K562 (cell line): ENCODE results near the gene ASIC3. TPM values are rescaled to one million over a fixed set of nuclear protein-coding genes. Genes with fewer than 3 reads are reported as not detected.

ENCODE experiments used
- CHD4 ChIP-seq: fragments of 200-600 bp; sonication (generic); IDR thresholded peaks from 3 replicates; pipeline ENCODE4 v1.6.1; 2012; ENCODE audit warnings: low read depth, mild to moderate bottlenecking, mixed read lengths, low read length, inconsistent platforms; ENCODE audit not compliant: insufficient read depth, insufficient replicate concordance, poor library complexity, severe bottlenecking
- EP400 ChIP-seq: fragments of 450-650 bp; IDR thresholded peaks from 2 replicates; pipeline ENCODE4 v1.6.1; 2017; ENCODE audit warnings: antibody characterized with exemption, mild to moderate bottlenecking, moderate library complexity
- HDAC1 ChIP-seq, 2 experiments: fragments of 450-650 bp; IDR thresholded peaks; 2 replicates each; pipeline ENCODE4 v1.6.1; 2016 to 2017; ENCODE audit warnings: inconsistent platforms in 1 of 2, mild to moderate bottlenecking in 1 of 2, moderate library complexity in 1 of 2
- HNRNPLL ChIP-seq: fragments of 200-400 bp; formaldehyde crosslinking; IDR thresholded peaks from 2 replicates; pipeline ENCODE4 v1.6.1; 2017; ENCODE audit warnings: low read length, low read depth, mild to moderate bottlenecking; ENCODE audit not compliant: poor library complexity, severe bottlenecking
- MBD2 ChIP-seq: sonication (generic); IDR thresholded peaks from 2 replicates; pipeline ENCODE4 v1.6.1; 2016; ENCODE audit warnings: low read depth, borderline replicate concordance
- MTA2 ChIP-seq: fragments of 450-650 bp; IDR thresholded peaks from 2 replicates; pipeline ENCODE4 v1.6.1; 2016; ENCODE audit warnings: low read depth
- NCOR1 ChIP-seq: fragments of 450-650 bp; IDR thresholded peaks from 2 replicates; pipeline ENCODE4 v1.6.1; 2016; ENCODE audit warnings: mild to moderate bottlenecking, moderate library complexity
- NR2C2 ChIP-seq, 2 experiments: fragments of 200-800 bp in 1 of 2; sonication (Bioruptor generic) in 1 of 2; sonication (generic) in 1 of 2; formaldehyde crosslinking in 1 of 2; IDR thresholded peaks; 2 replicates each; pipeline versions ENCODE4 v1.6.1 to v1.8.0; 2016 to 2022; ENCODE audit warnings: mild to moderate bottlenecking in 1 of 2, missing compliant biosample characterization in 1 of 2, missing genetic modification characterization in 1 of 2, missing genetic modification reagents in 1 of 2
- RB1 ChIP-seq: fragments of 450-650 bp; IDR thresholded peaks from 2 replicates; pipeline ENCODE4 v1.6.1; 2017; ENCODE audit warnings: low read depth, mild to moderate bottlenecking
- SAFB ChIP-seq: fragments of 200-400 bp; formaldehyde crosslinking; IDR thresholded peaks from 2 replicates; pipeline ENCODE4 v1.6.1; 2017; ENCODE audit warnings: low read depth, low read length, borderline replicate concordance
- SAFB2 ChIP-seq: fragments of 200-400 bp; formaldehyde crosslinking; IDR thresholded peaks from 2 replicates; pipeline ENCODE4 v1.6.1; 2018; ENCODE audit warnings: borderline replicate concordance, low read length, low read depth, moderate library complexity; ENCODE audit not compliant: severe bottlenecking
- U2AF2 ChIP-seq: fragments of 200-400 bp; formaldehyde crosslinking; optimal IDR thresholded peaks from 2 replicates; pipeline ENCODE3; 2017; ENCODE audit warnings: low read depth, mild to moderate bottlenecking, low read length
- YBX1 ChIP-seq: fragments of 450-650 bp; IDR thresholded peaks from 2 replicates; pipeline ENCODE4 v1.7.1; 2016; ENCODE audit warnings: mild to moderate bottlenecking
- ZNF12 ChIP-seq: sonication (generic); formaldehyde crosslinking; IDR thresholded peaks from 2 replicates; pipeline ENCODE4 v1.4.0; 2020; ENCODE audit warnings: mild to moderate bottlenecking, missing genetic modification reagents
- ZNF778 ChIP-seq: fragments of 450-650 bp; formaldehyde crosslinking; IDR thresholded peaks from 2 replicates; pipeline ENCODE4 v1.4.0; 2020; ENCODE audit warnings: mild to moderate bottlenecking, moderate library complexity
- ZNF785 ChIP-seq: fragments of 250-450 bp; sonication (Bioruptor Pico); IDR thresholded peaks from 2 replicates; pipeline ENCODE4 v1.4.0; 2020; ENCODE audit warnings: mild to moderate bottlenecking
- polyA plus RNA-seq, 8 experiments: library from polyadenylated mRNA; depleted of rRNA in 4 of 8; stranded (reverse) in 5 of 8; unstranded in 3 of 8; fragments of >200 nt; fragmentation: Nextera tagmentation in 2 of 8; fragmentation: Illumina TruSeq in 1 of 8; extraction: Ambion mirVana in 2 of 8; extraction: Trizol in 1 of 8; gene quantifications; 2 replicates each; pipeline versions ENCODE4 v1.2.1 to v1.2.3, GENCODE V29; 2011 to 2014; ENCODE audit warnings: inconsistent platforms in 1 of 8, missing spikeins in 1 of 8
- total RNA-seq, 7 experiments: library from RNA; depleted of rRNA in 6 of 7; stranded (reverse); fragments of >200 nt in 6 of 7; fragmentation: Illumina TruSeq in 2 of 7; extraction: Trizol in 2 of 7; gene quantifications; 2 replicates each; pipeline versions ENCODE4 v1.2.1 to v1.2.3, GENCODE V29; 2011 to 2021; ENCODE audit warnings: low replicate concordance in 1 of 7
- TF ChIP-seq, protein P1 (sequence below): IDR thresholded peaks from 2 replicates; pipeline ENCODE4 v1.6.1; 2011; ENCODE audit not compliant: insufficient read length; ENCODE audit errors: extremely low read depth
- TF ChIP-seq, protein P2 (sequence below): fragments of 450-650 bp; IDR thresholded peaks from one replicate; pipeline ENCODE4 v1.6.1; 2018; ENCODE audit warnings: mild to moderate bottlenecking, moderate library complexity; ENCODE audit not compliant: partially characterized antibody
- TF ChIP-seq, protein P3 (sequence below): fragments of 450-650 bp; formaldehyde crosslinking; IDR thresholded peaks from 2 replicates; pipeline ENCODE4 v1.4.0; 2022; ENCODE audit warnings: missing genetic modification characterization
- TF ChIP-seq, protein P4 (sequence below): fragments of 450-650 bp; IDR thresholded peaks from 2 replicates; pipeline ENCODE4 v1.6.1; 2018; ENCODE audit not compliant: partially characterized antibody

Gene ASIC3
- total and polyA plus RNA-seq, 9 of the 15 experiments (the other 6 are each of a cell fraction or from before 2014, with no cell fraction given): 0.11 to 5.0 (median 0.87) TPM

DNA sequence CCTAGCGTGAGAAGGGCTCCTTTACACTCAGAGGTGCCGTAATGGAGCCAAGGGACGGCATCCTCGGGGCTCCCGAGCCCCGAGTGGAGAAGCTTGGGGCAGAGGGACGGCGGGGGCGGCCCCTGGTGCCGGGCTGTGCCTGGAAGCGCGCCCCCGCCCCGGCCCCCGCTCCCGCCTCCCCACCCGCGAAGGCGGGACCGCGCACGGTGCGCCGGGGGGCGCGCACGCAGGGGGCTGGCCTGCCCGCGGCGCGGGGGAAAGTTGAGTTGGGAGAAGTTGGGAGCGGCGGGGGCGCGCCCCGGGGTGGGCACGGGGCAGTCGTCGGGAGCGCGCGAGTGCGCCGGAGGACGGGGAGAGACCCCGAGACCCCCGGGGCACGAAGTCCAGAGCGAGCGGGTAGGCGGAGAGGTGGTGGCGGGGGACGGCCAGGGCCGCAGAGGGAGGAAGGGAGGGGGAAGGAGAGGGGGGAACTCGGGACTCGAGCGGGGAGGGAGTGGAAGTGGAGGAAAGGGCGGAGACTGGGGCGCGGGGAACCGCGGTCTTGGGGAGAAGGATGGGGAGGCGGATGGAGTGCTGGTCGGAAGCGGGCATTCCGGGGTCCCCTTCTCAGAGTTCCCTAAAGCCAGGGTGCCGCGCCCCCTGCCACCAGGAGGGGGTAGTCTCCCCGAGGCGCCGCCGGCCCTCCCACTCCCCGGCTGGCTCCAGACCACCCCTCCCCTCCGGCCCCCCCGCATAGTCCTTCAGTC, 11.2 kb downstream of the ASIC3 start, which contains the start of gene SLC4A2 (continued):
- TF ChIP-seq, protein P1, sequence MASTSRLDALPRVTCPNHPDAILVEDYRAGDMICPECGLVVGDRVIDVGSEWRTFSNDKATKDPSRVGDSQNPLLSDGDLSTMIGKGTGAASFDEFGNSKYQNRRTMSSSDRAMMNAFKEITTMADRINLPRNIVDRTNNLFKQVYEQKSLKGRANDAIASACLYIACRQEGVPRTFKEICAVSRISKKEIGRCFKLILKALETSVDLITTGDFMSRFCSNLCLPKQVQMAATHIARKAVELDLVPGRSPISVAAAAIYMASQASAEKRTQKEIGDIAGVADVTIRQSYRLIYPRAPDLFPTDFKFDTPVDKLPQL: no peak
- peak in 1 of 2 experiments; percentile 81; a peak in 2 of 4 replicates for TF ChIP-seq HDAC1 (IDR thresholded peaks at IDR 0.05)
- TF ChIP-seq, protein P2, sequence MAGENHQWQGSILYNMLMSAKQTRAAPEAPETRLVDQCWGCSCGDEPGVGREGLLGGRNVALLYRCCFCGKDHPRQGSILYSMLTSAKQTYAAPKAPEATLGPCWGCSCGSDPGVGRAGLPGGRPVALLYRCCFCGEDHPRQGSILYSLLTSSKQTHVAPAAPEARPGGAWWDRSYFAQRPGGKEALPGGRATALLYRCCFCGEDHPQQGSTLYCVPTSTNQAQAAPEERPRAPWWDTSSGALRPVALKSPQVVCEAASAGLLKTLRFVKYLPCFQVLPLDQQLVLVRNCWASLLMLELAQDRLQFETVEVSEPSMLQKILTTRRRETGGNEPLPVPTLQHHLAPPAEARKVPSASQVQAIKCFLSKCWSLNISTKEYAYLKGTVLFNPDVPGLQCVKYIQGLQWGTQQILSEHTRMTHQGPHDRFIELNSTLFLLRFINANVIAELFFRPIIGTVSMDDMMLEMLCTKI: no peak
- TF ChIP-seq NCOR1: no peak
- no peak for TF ChIP-seq ZNF12 (CRISPR knock-in tag)
- TF ChIP-seq RB1: peak; percentile 86
- TF ChIP-seq, protein P3, sequence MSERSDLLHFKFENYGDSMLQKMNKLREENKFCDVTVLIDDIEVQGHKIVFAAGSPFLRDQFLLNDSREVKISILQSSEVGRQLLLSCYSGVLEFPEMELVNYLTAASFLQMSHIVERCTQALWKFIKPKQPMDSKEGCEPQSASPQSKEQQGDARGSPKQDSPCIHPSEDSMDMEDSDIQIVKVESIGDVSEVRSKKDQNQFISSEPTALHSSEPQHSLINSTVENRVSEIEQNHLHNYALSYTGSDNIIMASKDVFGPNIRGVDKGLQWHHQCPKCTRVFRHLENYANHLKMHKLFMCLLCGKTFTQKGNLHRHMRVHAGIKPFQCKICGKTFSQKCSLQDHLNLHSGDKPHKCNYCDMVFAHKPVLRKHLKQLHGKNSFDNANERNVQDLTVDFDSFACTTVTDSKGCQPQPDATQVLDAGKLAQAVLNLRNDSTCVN: no peak
- TF ChIP-seq YBX1: no peak
- TF ChIP-seq, protein P4, sequence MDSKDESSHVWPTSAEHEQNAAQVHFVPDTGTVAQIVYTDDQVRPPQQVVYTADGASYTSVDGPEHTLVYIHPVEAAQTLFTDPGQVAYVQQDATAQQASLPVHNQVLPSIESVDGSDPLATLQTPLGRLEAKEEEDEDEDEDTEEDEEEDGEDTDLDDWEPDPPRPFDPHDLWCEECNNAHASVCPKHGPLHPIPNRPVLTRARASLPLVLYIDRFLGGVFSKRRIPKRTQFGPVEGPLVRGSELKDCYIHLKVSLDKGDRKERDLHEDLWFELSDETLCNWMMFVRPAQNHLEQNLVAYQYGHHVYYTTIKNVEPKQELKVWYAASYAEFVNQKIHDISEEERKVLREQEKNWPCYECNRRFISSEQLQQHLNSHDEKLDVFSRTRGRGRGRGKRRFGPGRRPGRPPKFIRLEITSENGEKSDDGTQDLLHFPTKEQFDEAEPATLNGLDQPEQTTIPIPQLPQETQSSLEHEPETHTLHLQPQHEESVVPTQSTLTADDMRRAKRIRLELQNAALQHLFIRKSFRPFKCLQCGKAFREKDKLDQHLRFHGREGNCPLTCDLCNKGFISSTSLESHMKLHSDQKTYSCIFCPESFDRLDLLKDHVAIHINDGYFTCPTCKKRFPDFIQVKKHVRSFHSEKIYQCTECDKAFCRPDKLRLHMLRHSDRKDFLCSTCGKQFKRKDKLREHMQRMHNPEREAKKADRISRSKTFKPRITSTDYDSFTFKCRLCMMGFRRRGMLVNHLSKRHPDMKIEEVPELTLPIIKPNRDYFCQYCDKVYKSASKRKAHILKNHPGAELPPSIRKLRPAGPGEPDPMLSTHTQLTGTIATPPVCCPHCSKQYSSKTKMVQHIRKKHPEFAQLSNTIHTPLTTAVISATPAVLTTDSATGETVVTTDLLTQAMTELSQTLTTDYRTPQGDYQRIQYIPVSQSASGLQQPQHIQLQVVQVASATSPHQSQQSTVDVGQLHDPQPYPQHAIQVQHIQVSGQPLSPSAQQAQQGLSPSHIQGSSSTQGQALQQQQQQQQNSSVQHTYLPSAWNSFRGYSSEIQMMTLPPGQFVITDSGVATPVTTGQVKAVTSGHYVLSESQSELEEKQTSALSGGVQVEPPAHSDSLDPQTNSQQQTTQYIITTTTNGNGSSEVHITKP: peak; percentile 89
- no peak for TF ChIP-seq ZNF778 (CRISPR knock-in tag)
- no peak for TF ChIP-seq CHD4
- TF ChIP-seq SAFB2: no peak
- no peak for TF ChIP-seq ZNF785 (CRISPR knock-in tag)
- no peak for TF ChIP-seq SAFB
- no peak for TF ChIP-seq HNRNPLL
- TF ChIP-seq MTA2: no peak; the same call in 1 of the 2 replicates
- TF ChIP-seq U2AF2: no peak
- TF ChIP-seq EP400: no peak
- TF ChIP-seq NR2C2 (CRISPR knock-in tag; IDR thresholded peaks at IDR 0.05): no peak
- no peak for TF ChIP-seq NR2C2 (tag; IDR thresholded peaks at IDR 0.05)
- no peak; the same call in 1 of the 2 replicates for TF ChIP-seq MBD2
